Thoracic aorta (tissue), 2 donors: Measurements from ENCODE around the gene NAGPA. TPM values are rescaled to one million over a fixed set of nuclear protein-coding genes. Genes with fewer than 3 reads are reported as not detected.
"Not testable (repeated sequence)": the region's sequence is repeated elsewhere in the genome, so short reads cannot be mapped to it uniquely, and the experiment has no call there.

Experiments
- ATAC-seq: fragments of 150-250 bp; one replicate; pipeline ENCODE4 v1.8.0; 2017; ENCODE audit warnings: low read depth; ENCODE audit not compliant: insufficient number of reproducible peaks, low FRiP score
- DNase-seq: peaks from one replicate; pipeline ENCODE4 v3.0.0-alpha.2; 2020; ENCODE audit warnings: low spot score
- H3K27ac ChIP-seq, 2 donors: fragments of 200-600 bp; sonication (generic); 1 replicate in 1 of 2; 2 replicates in 1 of 2; pipeline ENCODE4 v1.5.1; 2016; ENCODE audit warnings: mild to moderate bottlenecking in 2 of 2, moderate library complexity in 2 of 2
- H3K27me3 ChIP-seq: fragments of 200-600 bp; sonication (generic); replicated peaks from 2 replicates; pipeline ENCODE4 v1.6.0; 2016; ENCODE audit warnings: mild to moderate bottlenecking; ENCODE audit not compliant: insufficient read depth
- H3K36me3 ChIP-seq: fragments of 200-600 bp; sonication (generic); one replicate; pipeline ENCODE4 v1.5.1; 2016
- H3K4me1 ChIP-seq, 2 donors: fragments of 200-600 bp; sonication (generic); 1 replicate in 1 of 2; 2 replicates in 1 of 2; pipeline versions ENCODE4 v1.5.1 to v1.6.0; 2016; ENCODE audit warnings: low read depth in 2 of 2, mild to moderate bottlenecking in 1 of 2; ENCODE audit not compliant: control insufficient read depth in 1 of 2
- H3K4me3 ChIP-seq: fragments of 200-600 bp; sonication (generic); 2 replicates; pipeline ENCODE4 v1.5.1; 2016; ENCODE audit warnings: mild to moderate bottlenecking
- H3K9me3 ChIP-seq: fragments of 200-600 bp; sonication (generic); 2 replicates; pipeline ENCODE4 v1.5.1; 2016
- total RNA-seq, 2 donors: library from RNA; depleted of rRNA; stranded (reverse); fragments of >200 nt; gene quantifications; one replicate each; pipeline versions ENCODE4 v1.1.0 to v1.2.3, GENCODE V29; 2016
- TF ChIP-seq, protein P1 (sequence below): fragments of 200-600 bp; sonication (generic); IDR thresholded peaks from one replicate; pipeline ENCODE4 v1.5.1; 2019; ENCODE audit warnings: antibody characterized with exemption

NAGPA gene
- total RNA-seq, 2 donors from 2014 or later: 35.3 to 55.2 TPM

DNA sequence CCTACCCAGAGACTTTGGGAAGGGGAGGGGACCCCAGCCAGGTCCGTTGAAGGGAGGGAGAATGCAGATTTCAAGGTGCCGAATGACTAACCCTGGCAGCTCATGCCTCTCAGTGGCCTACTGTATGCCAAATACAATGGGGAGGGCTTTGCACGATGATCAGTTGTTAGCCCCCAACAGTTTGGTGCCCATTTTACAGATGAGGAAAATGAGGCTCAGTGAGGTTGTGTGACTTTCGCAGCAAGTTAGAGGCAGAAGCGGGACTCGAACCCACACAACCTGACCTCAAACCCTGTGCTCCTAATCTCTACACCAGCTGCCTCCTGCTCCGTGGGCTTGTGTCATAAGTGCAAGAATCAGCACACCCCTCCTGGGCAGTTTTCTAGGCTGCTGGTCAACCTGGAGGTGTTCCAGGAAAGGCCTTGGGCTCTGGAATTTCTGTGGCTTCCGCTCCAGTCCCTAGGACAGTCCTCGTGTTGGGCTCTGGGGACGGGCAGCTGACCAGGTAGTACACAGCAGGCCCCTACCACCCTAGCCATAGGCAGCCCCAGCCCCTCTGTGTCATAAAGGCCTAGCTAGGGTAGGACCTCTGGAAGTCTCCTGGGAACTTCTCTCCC, 11.9 kb upstream of the NAGPA start:
- Histone ChIP-seq H3K4me1 (no peaks in the 10 kb centered on the region), H3K27me3 (no peaks in the 10 kb centered on the region), H3K9me3 (no peaks in the 10 kb centered on the region), H3K4me3 (no peak overlapping the region), H3K27ac (no peak overlapping the region), H3K36me3 (no peaks in the 10 kb centered on the region)
- no peak for ATAC-seq
- DNase-seq: no peak
- TF ChIP-seq, protein P1, sequence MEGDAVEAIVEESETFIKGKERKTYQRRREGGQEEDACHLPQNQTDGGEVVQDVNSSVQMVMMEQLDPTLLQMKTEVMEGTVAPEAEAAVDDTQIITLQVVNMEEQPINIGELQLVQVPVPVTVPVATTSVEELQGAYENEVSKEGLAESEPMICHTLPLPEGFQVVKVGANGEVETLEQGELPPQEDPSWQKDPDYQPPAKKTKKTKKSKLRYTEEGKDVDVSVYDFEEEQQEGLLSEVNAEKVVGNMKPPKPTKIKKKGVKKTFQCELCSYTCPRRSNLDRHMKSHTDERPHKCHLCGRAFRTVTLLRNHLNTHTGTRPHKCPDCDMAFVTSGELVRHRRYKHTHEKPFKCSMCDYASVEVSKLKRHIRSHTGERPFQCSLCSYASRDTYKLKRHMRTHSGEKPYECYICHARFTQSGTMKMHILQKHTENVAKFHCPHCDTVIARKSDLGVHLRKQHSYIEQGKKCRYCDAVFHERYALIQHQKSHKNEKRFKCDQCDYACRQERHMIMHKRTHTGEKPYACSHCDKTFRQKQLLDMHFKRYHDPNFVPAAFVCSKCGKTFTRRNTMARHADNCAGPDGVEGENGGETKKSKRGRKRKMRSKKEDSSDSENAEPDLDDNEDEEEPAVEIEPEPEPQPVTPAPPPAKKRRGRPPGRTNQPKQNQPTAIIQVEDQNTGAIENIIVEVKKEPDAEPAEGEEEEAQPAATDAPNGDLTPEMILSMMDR: no peak

DNA sequence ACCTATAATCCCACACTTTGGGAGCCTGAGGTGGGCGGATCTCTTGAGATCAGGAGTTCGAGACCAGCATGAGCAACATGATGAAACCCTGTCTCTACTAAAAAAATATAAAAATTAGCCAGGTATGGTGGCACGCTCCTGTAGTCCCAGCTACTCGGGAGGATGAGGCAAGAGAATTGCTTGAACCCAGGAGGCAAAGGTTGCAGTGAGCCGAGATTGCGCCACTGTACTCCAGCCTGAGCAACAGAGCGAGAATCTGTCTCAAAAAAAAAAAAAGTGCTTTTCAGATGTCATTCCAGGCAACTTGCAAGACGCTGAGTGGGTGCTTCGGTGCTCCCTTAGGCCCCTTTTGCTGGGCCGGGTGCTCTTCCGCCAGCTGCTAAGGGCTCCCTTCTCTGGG, 10.8 kb upstream of the NAGPA start:
- not testable (repeated sequence) for H3K27me3 ChIP-seq, H3K4me1 ChIP-seq, H3K4me3 ChIP-seq, H3K36me3 ChIP-seq, ATAC-seq, H3K9me3 ChIP-seq, DNase-seq, H3K27ac ChIP-seq

DNA sequence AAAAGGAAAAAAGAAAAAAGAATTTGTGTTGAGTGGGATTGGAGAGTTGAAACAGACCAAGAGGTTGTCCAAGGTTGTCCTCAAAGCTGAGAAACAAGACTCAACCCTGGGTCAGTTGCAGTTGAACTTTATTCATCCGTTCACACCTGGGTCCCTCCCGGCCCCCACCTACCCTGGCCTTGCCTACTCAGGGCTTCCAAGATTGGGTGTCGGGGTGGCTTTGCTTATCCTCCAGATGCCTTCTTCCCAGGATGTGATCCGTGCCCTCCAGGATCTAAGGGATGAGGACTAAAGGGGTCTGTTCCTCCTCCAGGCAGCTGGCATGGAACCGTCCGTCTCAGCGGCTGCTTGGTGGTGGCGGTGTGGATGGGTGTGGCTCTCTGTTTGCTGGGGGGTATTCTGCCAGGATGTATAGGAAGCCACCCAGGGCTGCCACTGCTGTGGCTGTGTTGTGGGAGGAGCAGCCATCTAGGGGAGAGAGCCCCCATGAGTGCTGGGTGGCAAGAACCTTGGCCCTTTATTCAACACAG, 10.3 kb upstream of the NAGPA start:
- Histone ChIP-seq H3K36me3 (no peaks in the 10 kb centered on the region), H3K9me3 (no peaks in the 10 kb centered on the region), H3K27ac (no peak overlapping the region), H3K4me3 (no peak overlapping the region), H3K27me3 (no peaks in the 10 kb centered on the region), H3K4me1 (no peaks in the 10 kb centered on the region)
- ATAC-seq: no peak
- TF ChIP-seq, protein P1: no peak
- no peak for DNase-seq

DNA sequence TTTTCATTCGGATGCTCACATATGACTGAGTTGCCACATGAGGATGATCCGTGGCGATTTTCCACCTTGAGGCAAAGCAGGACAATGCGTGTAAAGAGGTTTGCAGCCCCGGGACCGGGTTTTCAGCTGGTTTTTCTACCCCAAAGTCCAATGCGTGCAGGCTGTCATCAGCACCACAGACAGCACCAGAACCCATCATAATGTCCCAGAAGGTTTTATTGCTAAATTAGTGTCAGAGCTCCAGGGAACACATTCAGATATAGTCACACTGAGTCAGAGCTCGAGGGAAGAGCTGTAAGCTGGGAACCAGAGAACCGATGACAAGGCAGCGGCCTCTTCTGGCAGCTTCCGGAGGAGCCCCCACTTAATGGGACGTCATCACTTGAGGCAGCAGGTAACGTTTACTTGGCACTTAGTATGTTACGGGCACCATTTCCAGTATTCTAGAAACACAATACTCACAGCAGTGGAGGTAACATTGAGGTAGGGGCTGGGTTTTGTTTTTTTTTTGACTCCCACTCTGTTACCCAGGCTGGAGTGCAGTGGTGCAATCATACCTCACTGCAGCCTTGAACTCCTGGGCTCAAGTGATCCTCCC, 8.9 kb upstream of the NAGPA start:
- Histone ChIP-seq H3K4me1 (no peaks in the 10 kb centered on the region), H3K27ac (no peak overlapping the region), H3K36me3 (no peaks in the 10 kb centered on the region), H3K27me3 (no peaks in the 10 kb centered on the region), H3K4me3 (no peak overlapping the region), H3K9me3 (no peaks in the 10 kb centered on the region)
- TF ChIP-seq, protein P1: no peak
- DNase-seq (no peak), ATAC-seq (no peak)

DNA sequence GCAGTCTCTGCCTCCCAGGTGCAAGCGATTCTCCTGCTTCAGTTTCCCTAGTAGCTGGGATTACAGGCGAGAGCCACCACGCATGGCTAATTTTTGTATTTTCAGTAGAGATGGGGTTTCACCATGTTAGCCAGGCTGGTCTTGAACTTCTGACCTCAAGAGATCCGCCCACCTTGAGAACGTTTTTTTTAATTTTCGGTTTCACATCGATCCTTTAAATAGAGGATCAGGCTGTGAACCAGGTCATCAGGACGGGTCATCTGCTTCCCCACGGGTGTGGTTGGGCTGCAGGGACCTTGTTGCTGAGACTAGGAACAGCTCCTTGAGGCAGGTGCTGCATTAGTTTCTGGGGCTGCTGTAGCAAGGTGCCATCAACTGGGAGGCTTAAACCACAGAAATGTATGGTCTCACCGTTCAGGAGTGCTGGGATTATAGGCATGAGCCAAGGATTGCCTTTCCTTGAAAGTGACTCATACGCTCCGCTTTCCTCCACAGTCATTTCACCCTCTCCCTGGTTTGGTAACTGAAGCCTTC, 7.9 kb upstream of the NAGPA start:
- H3K4me3 ChIP-seq: no peak overlapping the region
- TF ChIP-seq, protein P1: no peak
- no peak overlapping the region for H3K27ac ChIP-seq
- no peak for DNase-seq
- H3K4me1 ChIP-seq: no peaks in the 10 kb centered on the region
- ATAC-seq: no peak
- no peaks in the 10 kb centered on the region for H3K9me3 ChIP-seq
- no peaks in the 10 kb centered on the region for H3K36me3 ChIP-seq
- H3K27me3 ChIP-seq: no peaks in the 10 kb centered on the region
